HG03571 (cell line): ENCODE measurements around the gene MMP23B.
"Not testable (repeated sequence)": the region's sequence is repeated elsewhere in the genome, so short reads cannot be mapped to it uniquely, and the experiment has no call there.

Experiments
- ATAC-seq: cut with Tn5 transposase; IDR thresholded peaks from one replicate; pipeline ENCODE4 v1.9.1; 2021; ENCODE audit not compliant: unreplicated experiment

MMP23B gene

DNA sequence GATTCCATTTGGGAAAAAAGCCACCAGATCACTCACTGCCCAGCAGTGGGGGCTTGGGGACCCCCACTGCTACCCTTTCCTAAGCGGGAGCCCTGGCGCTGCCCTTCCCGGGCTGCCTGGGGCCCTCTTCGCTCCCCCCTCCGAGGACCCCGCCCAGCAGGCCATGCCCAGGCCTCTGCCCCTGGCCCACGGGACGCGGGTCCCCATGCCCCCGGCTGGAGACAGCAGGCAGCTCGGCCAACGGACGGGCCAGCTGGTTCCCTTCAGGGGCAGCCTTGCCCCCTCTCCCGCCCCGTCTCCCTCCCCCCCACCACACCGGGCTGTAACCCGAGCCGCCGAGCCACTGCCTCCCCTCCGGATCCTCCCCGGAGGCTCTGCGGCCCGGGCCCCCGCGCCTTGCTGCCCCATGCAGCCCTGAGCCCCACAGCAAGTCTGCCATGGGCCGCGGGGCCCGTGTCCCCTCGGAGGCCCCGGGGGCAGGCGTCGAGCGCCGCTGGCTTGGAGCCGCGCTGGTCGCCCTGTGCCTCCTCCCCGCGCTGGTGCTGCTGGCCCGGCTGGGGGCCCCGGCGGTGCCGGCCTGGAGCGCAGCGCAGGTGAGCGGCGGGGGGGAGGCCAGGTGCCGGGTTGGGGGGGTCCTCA, at the start of gene MMP23B:
Gene MMP23B (plus strand): TSS at position 392 of the 639 bp plus-strand sequence. CDS start 46 bp downstream, at position 438.
- no peak for ATAC-seq

DNA sequence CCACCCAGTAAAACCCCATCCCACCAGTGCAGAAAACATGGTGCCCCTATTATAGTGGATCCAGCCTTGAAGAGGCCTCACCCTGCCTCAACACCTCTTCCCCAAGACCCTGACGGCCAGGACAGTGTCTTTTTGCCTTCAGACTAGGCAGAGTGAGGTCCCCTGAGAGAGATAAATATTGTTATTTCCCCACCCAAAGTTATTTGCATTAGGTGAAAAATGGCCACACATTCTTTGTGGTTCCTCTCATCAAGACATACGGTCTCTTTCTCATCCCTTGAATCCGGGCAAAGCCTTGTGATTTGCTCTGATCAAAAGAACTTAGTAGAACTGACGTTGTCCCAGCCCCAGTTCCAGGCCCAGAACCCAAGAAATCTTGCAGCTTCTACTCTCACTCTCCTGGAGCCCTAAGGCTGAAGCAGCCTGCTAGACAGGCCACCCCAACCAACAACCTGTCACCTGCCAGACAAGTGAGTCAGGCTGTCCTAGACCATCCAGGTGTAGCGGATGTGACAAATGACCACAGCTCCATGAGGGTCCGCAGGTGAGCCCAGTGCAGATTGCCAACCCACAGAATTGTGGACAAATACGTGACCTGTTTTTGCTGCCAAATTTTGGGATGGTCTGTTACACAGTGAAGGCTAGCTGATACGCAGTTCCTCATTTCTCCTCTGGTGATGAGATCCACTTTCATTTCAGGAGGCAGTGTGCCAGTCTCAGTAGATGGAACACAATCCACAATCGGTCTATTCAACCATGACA, 49.2 kb upstream of the MMP23B start:
- ATAC-seq, result no peak

DNA sequence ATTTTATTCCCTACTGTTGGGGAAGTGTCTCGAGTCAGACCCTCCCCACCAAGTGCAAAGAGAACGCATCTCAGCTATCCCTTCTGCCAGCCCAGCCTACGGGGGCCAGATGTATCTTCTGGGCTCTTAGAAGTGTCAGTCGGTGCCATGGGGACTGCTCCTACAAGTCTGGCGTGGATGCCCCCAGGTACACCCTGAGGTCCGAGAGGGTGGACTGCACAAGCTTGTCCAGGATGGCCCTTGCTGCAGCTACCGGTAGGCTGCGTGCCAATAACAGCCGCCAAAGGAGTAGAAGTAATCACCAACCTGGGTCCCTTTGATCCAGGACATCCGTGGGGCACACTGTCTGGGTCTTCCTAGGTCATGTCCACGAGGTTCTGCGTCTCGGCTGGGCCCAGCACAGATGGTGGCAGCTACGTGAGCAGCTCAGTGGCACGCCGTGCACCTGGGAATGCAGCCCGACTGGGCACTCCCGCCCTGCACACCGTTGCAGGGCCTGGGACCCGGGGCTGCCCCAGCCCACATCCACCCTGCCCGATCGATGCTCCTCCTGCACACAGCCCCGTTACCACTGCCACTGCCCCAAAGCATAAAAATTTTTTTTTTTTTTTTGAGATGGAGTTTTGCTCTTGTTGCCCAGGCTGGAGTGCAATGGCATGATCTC, 48.5 kb upstream of the MMP23B start:
- ATAC-seq, result no peak

DNA sequence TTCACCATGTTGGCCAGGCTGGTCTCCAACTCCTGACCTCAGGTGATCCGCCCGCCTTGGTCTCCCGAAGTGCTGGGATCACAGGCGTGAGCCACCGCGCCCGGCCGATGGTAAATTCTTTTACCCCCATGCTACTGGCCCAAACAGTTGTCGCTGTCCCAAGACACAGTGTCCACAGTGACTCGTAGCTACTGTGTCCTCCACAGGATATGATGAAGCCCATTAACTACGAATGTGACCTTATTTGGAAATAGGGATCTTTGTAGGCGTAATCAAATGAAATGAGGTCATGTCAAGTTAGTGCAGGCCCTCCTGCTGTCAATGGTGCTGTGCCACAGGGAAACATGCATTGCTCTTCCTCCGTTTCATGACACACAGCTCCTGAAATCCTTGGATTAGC, 40.5 kb upstream of the MMP23B start:
- no peak for ATAC-seq

DNA sequence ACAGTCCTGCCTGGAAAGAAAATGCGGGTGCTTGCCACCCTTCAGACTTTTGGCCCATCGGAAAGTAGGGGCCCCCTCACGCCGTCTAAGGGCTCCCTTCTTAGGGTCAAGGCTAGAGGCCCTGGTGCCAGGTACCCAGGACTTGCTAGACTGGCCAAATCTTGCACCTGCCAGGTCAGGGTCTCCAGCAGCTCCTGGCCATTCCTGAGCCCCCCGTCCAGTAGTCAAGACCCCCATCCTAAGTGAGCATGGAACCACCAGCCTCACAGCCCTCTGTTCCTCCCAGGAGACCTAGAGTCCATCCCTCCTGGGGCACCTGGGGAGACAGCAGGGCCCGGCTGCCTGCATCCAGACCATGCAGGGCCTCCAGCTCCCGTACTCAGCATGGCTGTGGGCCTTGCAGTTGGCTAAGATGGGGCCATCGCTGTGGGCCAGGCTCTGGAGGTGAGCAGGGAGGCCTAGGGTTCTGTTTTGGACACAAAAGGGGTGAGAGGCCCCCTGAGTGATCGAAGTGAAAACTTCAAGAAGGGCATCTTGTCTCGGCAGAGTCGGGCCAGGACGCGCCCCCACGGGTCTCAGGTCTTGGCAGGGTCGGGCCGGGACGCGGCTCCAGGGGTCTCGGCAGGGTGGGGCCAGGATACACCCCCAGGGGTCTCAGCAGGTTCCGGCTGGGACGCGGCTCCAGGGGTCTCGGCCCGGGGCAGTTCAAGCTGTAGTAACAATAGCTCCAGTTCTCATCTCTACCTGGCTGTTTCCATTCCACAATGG, 38.0 kb upstream of the MMP23B start:
- no peak for ATAC-seq

DNA sequence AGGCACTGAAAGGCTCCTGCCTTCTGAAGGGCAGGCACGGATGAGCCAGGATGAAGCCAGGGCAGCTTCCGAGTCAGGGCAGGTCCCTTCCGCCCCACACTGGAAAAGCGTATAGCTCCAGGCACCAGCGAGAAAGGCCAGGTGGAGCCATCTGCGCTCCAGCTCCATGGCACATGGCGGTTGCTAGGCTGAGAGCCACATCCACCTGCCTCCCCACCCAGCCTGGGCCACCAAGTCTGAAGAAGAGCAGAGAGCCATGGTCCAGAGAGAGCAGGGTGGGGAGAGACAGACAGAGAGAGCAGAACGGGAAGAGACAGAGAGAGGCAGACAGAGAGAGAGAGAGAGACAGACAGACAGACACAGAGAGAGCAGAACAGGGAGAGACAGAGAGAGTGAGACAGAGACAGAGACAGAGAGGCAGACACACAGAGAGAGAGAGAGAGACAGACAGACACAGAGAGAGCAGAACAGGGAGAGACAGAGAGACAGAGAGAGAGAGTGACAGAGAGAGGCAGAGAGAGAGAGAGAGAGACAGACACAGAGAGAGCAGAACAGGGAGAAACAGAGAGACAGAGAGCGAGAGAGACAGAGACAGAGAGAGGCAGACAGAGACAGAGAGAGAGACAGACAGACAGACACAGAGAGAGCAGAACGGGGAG, 37.2 kb upstream of the MMP23B start:
- ATAC-seq, result no peak

DNA sequence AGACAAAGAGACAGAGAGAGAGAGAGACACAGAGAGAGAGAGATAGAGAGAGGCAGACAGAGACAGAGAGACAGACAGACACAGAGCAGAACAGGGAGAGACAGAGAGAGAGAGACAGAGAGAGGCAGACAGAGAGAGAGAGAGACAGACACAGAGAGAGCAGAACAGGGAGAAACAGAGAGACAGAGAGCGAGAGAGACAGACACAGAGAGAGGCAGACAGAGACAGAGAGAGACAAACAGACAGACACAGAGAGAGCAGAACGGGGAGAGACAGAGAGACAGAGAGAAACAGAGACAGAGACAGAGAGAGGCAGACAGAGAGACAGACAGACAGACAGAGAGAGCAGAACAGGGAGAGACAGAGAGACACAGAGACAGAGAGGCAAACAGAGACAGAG, 36.6 kb upstream of the MMP23B start:
- not testable (repeated sequence) for ATAC-seq

DNA sequence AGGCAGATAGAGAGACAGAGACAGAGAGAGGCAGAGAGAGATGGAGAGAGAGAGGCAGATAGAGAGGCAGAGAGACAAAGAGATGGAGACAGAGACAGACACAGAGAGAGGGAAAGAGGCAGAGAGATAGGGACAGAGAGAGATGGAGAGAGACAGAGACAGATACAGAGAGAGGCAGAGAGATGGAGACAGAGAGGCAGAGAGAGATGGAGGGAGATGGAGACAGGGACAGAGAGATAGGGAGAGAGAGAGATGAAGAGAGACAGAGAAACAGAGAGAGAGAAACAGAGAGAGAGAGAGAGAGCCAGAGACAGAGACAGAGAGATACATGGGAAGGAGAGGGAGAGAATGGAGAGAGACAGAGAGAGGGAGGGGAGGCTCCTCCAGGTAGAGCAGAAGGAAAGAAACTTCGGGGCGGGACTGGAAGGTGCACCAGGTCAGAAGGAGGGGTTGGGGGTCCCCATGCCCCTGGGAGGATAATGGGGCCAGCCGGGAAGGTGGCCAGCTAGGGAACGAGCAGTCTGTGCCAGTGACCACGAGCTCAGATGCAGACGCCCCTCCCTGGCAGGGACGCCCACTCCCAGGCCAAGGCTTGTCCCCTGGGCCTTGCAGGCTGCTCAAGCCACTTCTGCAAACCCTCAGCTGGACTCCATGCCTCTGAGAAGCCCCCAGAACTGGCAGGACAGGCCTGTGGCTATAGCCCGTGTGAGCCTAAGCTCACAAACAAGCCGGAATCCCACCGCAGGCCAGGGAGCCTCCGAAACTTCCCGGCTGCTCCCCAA, 35.3 kb upstream of the MMP23B start:
- no peak for ATAC-seq

DNA sequence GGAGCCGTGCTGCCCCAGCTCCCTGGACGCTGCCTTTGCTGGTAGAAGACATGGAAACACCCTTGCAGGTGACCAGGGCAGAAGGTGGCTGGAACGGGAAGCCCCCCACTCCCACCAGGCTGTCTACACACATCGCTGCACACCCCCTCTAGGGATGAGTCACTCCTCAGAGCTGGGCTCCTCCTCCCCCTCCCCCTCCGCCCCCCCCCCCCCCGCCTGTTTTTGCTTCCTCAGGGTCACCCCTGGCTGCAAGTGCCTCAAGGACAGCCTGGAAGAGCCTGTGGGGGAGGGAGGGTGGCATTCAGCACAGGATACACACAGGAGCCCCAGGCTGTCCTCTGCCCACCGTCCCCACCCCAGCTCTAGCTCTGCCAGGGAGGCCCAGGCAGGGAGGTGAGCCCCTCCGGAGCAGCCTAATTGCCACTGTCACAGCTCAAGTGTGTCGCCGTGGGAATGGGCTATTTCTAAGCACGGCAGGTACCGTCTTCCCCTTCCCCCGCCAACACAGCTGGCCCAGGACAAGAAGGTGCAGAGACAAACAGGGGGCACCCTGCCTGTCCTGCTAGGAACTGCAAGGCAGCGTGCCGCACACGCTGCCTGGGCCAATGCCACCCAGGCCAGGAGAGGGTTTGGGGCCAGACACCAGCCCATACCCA, 34.6 kb upstream of the MMP23B start:
- ATAC-seq, result no peak

DNA sequence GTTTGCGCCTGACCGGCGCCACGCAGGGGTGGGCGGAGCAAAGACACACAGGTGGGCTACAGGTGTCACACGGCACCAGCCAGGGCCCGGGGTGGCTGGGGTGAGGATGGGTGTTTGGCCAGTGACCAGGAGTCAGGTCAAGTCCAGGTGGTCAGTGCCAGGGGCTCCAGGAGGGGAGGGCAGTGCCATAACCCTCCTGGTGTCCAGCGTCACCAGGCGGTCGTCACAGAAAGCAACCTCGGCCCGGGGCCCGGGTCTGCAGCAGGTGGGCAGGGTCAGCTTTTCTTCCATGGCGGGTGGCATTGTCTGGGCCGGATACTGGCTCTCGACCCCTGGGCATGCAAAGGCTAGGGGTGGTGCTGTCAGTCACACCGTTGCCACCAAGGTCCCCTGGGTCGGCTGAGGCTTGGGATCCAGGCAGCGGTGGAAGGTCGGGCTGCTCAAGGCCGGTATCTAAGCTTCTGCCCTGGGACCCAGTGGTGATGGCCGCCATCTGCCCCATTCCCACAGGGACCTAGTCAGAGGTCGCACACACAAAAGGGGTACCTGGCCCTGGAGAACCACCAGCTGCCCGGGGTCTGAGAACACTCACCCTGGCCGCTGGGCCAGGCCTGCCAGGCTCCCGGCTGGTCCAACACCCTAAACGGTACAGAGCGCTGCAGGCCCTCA, 33.8 kb upstream of the MMP23B start:
- no peak for ATAC-seq

DNA sequence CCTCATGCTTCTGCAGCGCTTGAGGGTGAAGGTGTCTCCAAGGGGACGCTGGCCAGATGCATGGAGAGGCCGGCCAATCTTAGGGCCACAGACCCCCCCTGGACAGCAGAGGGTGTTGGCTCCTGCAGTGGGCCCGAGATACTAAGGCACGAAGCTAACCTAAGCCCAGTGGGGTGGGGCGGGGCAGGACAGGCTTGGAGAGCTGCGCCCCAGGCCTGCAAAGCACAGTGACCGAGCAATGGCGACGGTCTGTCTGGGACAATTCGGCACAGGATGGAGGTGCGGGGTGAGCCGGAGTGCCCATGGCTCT, 33.3 kb upstream of the MMP23B start:
- no peak for ATAC-seq

DNA sequence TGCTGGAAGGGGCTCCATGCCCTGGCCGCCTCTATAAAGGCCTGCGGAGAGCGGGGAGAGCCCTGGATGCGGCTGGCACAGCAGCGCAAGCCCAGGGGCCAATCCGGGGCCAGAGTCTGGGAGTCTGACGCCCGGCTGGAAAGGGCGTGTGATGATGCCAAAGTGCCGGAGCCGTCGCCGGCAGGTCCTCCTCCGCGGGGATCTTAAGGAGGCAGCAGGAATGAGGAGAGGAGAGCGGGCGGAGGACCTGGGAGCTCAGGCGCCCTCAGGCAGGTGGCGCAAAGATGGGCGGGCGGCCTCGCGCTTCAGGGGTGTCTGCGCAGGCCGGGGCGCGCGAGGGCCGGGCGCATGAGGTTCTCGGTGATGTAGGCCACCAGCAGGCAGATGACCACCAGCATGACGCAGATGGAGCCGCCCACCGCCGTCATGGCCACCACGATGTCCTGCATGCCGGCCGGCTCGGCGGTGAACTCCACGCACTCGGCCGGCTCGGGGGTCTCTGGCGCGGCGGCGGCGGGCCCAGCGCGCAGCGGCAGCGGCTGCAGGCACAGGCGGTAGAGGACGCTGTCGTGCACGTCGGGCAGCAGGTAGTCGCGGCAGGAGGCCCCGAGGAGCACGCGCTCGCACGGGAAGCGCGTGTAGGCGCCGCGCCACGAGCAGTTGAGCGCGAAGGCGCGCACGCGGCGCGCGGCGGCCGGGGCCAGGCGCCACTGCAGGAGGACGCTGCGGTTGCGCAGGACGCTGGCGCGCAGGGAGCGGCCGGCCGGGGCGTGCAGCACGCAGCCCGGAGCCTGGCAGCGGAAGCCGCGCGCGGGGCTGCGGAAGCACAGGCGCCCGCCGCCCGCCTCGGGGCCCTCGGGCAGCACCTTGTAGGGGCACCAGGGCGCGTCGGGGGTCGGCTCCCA, 32.7 kb upstream of the MMP23B start:
- no peak for ATAC-seq

DNA sequence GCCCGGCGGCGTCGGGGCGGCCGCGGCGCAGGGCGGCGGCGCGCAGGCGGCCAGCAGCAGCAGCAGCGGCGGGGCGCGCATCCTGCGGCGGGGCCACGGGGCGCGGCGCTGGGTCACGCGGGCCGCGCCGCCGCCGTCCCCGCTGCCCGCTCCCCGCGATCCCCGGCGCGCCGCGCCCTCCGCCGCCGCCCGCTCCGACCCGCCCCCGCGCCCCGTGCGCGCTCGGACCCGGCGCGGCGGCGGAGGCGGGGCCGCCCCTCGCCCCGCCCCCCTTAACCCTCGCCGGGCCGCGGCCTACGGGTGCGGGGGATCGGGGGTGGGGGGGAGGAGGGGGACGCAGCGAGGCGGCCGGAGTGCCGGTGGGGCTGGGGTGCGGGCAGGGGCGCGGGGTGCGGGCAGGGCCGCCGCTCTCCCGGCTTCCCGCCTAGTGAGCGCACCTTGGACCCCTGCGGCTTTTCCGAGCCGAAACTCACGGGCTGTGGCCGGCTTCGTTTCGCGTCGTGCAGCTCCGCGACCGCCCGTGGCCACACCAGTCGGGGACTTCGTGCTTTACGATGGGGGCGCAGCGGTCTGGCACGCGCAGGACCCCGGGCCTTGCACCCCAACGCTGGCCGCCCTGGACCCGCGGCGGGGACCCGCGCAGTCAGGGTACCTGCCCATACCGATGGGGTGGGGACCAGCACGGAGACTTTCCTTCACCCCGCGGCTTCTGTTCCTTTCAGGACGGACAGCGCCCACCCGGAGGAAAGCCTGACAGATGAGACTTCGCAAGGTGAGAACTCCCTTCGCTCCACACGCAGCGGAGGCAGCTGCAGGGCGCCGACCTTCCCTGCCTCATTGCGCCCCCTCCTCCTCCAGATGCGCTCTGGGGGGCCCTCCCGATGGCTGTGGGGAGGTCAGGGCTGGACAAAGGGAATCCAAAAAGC, 31.8 kb upstream of the MMP23B start, which contains the start of gene FNDC10:
Gene FNDC10 (minus strand): TSS at position 201 of the 926 bp plus-strand sequence. CDS start 120 bp downstream, at position 81.
- ATAC-seq, result no peak

DNA sequence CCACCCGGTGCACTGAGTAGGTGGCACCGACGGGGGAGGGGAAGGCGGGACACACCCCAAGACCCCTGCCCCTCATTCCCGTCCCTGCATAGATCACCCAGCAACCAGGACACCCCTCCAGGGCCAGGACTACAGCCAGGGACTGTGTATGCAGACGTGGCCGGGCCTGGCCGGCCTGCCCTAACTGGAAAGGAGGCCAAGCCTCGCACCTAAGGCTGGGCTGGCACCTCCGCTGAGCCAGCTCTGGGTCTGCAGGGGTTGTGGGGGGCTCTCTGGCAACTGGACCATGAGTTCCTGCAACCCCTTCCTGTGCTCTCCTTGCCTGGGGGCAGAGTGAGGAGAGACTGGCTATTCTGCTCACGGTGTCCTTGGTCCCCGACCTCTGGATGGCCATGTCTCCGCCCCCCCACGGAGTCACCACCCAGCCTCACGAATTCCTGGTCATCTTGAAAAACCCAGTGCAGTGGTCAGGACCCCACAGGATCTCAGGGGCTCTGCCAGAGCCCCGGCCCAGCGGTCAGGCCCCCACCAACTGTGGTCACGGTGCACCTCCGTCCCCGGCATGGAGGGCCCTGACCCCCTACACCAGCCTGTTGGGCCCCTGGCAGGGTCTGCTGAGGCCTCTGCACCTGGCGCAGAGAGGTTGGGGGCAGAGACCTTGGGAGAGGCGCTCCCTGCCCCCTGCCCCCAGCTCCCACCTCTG, 31.0 kb upstream of the MMP23B start:
- no peak for ATAC-seq

DNA sequence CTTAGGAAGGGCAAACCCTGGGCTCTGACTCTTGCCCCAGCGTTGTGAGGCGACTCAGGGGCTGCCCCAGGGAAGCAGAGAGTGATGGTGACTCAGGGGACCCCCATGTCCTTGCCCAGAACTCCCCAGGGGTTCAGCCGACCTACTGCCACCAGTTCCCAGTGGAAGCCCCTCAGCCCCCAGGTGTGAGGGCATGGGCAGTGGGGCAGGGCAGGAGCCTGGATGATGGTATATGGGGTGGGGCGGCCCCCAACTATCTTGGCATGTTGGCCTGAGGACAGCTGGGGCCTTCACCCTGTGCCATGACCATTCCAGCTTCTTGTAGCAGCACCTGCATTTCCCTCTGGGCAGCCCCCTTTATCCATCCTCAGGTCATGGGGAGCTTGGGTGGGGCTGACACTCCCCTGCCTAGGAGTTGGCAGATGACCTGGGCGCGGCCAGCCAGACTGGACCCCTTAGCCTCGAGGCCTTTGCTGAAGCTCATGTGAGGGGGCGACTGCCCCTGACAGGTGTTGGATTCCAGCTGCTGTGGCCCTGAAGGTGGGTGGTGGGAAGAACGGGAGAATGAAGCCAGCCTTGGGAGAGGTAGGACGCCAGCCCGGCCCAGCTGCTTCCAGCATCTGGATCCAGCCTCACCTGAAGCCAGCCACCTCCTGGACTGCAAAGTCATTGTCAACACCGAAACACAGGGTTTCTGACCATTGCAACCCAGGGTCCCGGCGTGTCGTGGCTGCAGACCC, 30.2 kb upstream of the MMP23B start:
- no peak for ATAC-seq
